ENCODE data around the gene CUX1. TPM values are rescaled to one million over a fixed set of nuclear protein-coding genes. Genes with fewer than 3 reads are reported as not detected.
A peak's percentile ranks its signal among the peaks of the same experiment; 100 is the strongest.

The CUX1 gene
- total and polyA plus RNA-seq, 2 of the 13 experiments (the other 11 are each of a cell fraction or from before 2014, with no cell fraction given) = 13.7 to 14.9 TPM

DNA sequence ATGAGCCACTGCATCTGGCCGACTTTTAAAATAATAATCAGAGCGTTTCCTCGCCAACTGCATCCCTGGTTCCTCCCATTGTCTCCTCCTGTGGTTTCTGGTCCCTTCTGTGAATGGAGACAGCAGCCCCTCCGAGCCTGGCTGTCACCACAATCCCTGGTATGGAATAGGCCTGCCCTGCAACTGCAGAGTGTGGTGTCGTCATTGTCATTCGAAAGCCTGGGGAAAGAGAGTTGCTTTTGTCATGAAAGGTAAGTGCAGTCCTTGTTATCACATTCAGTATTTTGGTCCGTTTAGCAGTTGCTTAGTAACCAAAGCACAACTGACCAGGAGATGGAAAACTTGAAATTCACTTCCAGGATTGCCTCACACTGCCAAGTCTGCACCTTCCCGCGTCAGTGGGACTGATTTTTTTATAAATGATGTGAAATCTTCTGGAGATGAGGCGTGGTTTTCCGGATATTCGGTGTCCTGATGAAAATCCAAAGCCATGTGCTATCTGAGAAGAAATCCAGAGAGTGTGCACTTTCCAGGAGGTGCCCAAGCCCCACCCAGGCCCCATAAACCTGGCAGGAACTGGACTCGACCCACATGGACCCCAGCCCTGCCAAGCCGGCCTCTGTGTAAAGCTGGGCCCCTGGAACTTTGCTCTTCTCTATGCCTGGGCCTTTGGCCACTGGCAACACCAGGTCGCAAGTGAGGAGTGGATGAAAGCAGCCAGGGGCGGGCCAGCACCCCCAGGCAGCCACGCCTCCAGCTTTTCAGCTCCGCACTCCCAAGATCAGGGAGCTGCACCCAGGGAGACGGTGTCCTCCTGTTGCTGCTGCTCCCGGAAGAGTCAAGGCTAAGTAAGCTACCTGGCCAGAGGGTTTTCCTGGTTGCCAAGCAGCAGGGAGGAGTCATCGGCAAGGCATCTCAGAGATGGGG is 335.5 kb downstream of the CUX1 start (continued):
- TF ChIP-seq NCOA2 (CRISPR knock-in tag; IDR thresholded peaks at IDR 0.05) (peak; percentile 49; the same call in 1 of the 2 replicates), ATF7-NPFF (CRISPR knock-in tag; IDR thresholded peaks at IDR 0.05; ENCODE audit: low read depth) (0 out of 2 replicates have a peak, but pooled peaks have one; percentile 42), YY1 (IDR thresholded peaks at IDR 0.05; ENCODE audit: insufficient read depth, insufficient replicate concordance, low read depth, low read length) (peak; percentile 44), HNRNPUL1 (IDR thresholded peaks at IDR 0.05; ENCODE audit: low read depth, low read length) (no peak), POGZ (CRISPR knock-in tag; IDR thresholded peaks at IDR 0.05) (peak; percentile 28; the same call in 1 of the 2 replicates), SP5 (CRISPR knock-in tag; IDR thresholded peaks at IDR 0.05; ENCODE audit: borderline replicate concordance, low read depth) (peak; percentile 96), MTA1 (CRISPR knock-in tag; IDR thresholded peaks at IDR 0.05; ENCODE audit: borderline replicate concordance) (peak; percentile 87; the same call in 1 of the 2 replicates), REPIN1 (CRISPR knock-in tag; IDR thresholded peaks at IDR 0.05; ENCODE audit: borderline replicate concordance, low read depth) (peak; percentile 90), KMT2B (CRISPR knock-in tag; IDR thresholded peaks at IDR 0.05) (peak; percentile 15; the same call in 1 of the 2 replicates), MIXL1 (CRISPR knock-in tag; IDR thresholded peaks at IDR 0.05) (peak; percentile 30; the same call in 1 of the 2 replicates), TBL1XR1 (IDR thresholded peaks at IDR 0.05; ENCODE audit: borderline replicate concordance, low read length, partially characterized antibody) (peak; percentile 11), KLF11 (CRISPR knock-in tag; IDR thresholded peaks at IDR 0.05) (no peak; the same call in 1 of the 2 replicates), SIX1 (CRISPR knock-in tag; IDR thresholded peaks at IDR 0.05; ENCODE audit: borderline replicate concordance) (peak; percentile 9; the same call in 1 of the 2 replicates), CREB1 (IDR thresholded peaks at IDR 0.05) (peak; percentile 83), CREB1 (CRISPR knock-in tag; IDR thresholded peaks at IDR 0.05) (no peak), POLR2AphosphoS5 (IDR thresholded peaks at IDR 0.05; ENCODE audit: low read depth, low read length) (peak; percentile 62), KLF12 (CRISPR knock-in tag; IDR thresholded peaks at IDR 0.05; ENCODE audit: borderline replicate concordance) (0 out of 2 replicates have a peak, but pooled peaks have one; percentile 41), FOXJ3 (CRISPR knock-in tag; IDR thresholded peaks at IDR 0.05; ENCODE audit: borderline replicate concordance) (peak; percentile 71; the same call in 1 of the 2 replicates), ZNF644 (CRISPR knock-in tag; IDR thresholded peaks at IDR 0.05; ENCODE audit: low read depth) (peak; percentile 31; the same call in 1 of the 2 replicates)
- TF ChIP-seq, protein P1, sequence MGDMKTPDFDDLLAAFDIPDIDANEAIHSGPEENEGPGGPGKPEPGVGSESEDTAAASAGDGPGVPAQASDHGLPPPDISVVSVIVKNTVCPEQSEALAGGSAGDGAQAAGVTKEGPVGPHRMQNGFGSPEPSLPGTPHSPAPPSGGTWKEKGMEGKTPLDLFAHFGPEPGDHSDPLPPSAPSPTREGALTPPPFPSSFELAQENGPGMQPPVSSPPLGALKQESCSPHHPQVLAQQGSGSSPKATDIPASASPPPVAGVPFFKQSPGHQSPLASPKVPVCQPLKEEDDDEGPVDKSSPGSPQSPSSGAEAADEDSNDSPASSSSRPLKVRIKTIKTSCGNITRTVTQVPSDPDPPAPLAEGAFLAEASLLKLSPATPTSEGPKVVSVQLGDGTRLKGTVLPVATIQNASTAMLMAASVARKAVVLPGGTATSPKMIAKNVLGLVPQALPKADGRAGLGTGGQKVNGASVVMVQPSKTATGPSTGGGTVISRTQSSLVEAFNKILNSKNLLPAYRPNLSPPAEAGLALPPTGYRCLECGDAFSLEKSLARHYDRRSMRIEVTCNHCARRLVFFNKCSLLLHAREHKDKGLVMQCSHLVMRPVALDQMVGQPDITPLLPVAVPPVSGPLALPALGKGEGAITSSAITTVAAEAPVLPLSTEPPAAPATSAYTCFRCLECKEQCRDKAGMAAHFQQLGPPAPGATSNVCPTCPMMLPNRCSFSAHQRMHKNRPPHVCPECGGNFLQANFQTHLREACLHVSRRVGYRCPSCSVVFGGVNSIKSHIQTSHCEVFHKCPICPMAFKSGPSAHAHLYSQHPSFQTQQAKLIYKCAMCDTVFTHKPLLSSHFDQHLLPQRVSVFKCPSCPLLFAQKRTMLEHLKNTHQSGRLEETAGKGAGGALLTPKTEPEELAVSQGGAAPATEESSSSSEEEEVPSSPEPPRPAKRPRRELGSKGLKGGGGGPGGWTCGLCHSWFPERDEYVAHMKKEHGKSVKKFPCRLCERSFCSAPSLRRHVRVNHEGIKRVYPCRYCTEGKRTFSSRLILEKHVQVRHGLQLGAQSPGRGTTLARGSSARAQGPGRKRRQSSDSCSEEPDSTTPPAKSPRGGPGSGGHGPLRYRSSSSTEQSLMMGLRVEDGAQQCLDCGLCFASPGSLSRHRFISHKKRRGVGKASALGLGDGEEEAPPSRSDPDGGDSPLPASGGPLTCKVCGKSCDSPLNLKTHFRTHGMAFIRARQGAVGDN (CRISPR knock-in tag; IDR thresholded peaks at IDR 0.05) = peak; percentile 97
- TF ChIP-seq, protein P2, sequence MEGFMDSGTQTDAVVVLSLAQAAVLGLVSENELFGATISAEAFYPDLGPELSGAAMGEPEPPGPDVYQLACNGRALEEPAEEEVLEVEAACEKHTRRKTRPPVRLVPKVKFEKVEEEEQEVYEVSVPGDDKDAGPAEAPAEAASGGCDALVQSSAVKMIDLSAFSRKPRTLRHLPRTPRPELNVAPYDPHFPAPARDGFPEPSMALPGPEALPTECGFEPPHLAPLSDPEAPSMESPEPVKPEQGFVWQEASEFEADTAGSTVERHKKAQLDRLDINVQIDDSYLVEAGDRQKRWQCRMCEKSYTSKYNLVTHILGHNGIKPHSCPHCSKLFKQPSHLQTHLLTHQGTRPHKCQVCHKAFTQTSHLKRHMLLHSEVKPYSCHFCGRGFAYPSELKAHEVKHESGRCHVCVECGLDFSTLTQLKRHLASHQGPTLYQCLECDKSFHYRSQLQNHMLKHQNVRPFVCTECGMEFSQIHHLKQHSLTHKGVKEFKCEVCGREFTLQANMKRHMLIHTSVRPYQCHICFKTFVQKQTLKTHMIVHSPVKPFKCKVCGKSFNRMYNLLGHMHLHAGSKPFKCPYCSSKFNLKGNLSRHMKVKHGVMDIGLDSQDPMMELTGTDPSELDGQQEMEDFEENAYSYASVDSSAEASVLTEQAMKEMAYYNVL (CRISPR knock-in tag; IDR thresholded peaks at IDR 0.05; ENCODE audit: borderline replicate concordance) = 0 out of 2 replicates have a peak, but pooled peaks have one; percentile 52
- TF ChIP-seq, protein P3, sequence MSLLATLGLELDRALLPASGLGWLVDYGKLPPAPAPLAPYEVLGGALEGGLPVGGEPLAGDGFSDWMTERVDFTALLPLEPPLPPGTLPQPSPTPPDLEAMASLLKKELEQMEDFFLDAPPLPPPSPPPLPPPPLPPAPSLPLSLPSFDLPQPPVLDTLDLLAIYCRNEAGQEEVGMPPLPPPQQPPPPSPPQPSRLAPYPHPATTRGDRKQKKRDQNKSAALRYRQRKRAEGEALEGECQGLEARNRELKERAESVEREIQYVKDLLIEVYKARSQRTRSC (CRISPR knock-in tag; IDR thresholded peaks at IDR 0.05; ENCODE audit: low read depth) = peak; percentile 57; the same call in 1 of the 2 replicates
